H9 (cell line): ENCODE measurements around the gene HPS3. TPM values are rescaled to one million over a fixed set of nuclear protein-coding genes. Genes with fewer than 3 reads are reported as not detected.
"Not testable (repeated sequence)": the region's sequence is repeated elsewhere in the genome, so short reads cannot be mapped to it uniquely, and the experiment has no call there.

Experiments
- DNase-seq: peaks from one replicate; pipeline ENCODE4 v3.0.0-alpha.2; 2017
- H2AFZ ChIP-seq: one replicate; pipeline ENCODE4 v1.6.1; 2013; ENCODE audit warnings: mild to moderate bottlenecking, low read length, control low read depth, moderate library complexity
- H2AK5ac ChIP-seq: 2 replicates; pipeline ENCODE4 v1.6.1; 2013; ENCODE audit warnings: low read length, control low read depth, mixed read lengths; ENCODE audit not compliant: insufficient read length
- H2BK120ac ChIP-seq: one replicate; pipeline ENCODE4 v1.6.1; 2013; ENCODE audit warnings: low read depth, mild to moderate bottlenecking, low read length, control low read depth, inconsistent platforms; ENCODE audit not compliant: poor library complexity, severe bottlenecking
- H2BK12ac ChIP-seq: 2 replicates; pipeline ENCODE4 v1.6.1; 2013; ENCODE audit warnings: low read length, control low read depth, mixed read lengths, low read depth; ENCODE audit not compliant: insufficient read length
- H2BK15ac ChIP-seq: 2 replicates; pipeline ENCODE4 v1.6.1; 2013; ENCODE audit warnings: low read depth, low read length, control low read depth
- H2BK20ac ChIP-seq: one replicate; pipeline ENCODE4 v1.6.1; 2013; ENCODE audit warnings: low read depth, mild to moderate bottlenecking, low read length, control low read depth, inconsistent platforms; ENCODE audit not compliant: poor library complexity, severe bottlenecking
- H2BK5ac ChIP-seq: 2 replicates; pipeline ENCODE4 v1.6.1; 2013; ENCODE audit warnings: low read length, control low read depth, mixed read lengths; ENCODE audit not compliant: insufficient read length
- H3K14ac ChIP-seq: 2 replicates; pipeline ENCODE4 v1.6.1; 2013; ENCODE audit warnings: low read length, control low read depth; ENCODE audit not compliant: insufficient read depth
- H3K18ac ChIP-seq: 2 replicates; pipeline ENCODE4 v1.6.1; 2013; ENCODE audit warnings: low read depth, mild to moderate bottlenecking, mixed read lengths, low read length, control low read depth; ENCODE audit not compliant: insufficient read length
- H3K23ac ChIP-seq: 2 replicates; pipeline ENCODE4 v1.6.1; 2013; ENCODE audit warnings: low read length, control low read depth, mixed read lengths, low read depth; ENCODE audit not compliant: insufficient read length
- H3K23me2 ChIP-seq: 2 replicates; pipeline ENCODE4 v1.6.1; 2013; ENCODE audit warnings: low read depth, mild to moderate bottlenecking, mixed read lengths, low read length, control low read depth; ENCODE audit not compliant: insufficient read length, poor library complexity, severe bottlenecking
- H3K27ac ChIP-seq: 2 replicates; pipeline ENCODE4 v1.5.1; 2013; ENCODE audit warnings: low read length, control low read depth, mixed read lengths, low read depth; ENCODE audit not compliant: insufficient read length
- H3K27me3 ChIP-seq: 2 replicates; pipeline ENCODE4 v1.6.1; 2013; ENCODE audit warnings: low read length, control low read depth, inconsistent platforms; ENCODE audit not compliant: insufficient read depth
- H3K4ac ChIP-seq: 2 replicates; pipeline ENCODE4 v1.6.1; 2013; ENCODE audit warnings: low read depth, mild to moderate bottlenecking, control low read depth, inconsistent platforms, low read length, moderate library complexity
- H3K4me1 ChIP-seq: 2 replicates; pipeline ENCODE4 v1.6.1; 2013; ENCODE audit warnings: low read length, control low read depth, inconsistent platforms; ENCODE audit not compliant: insufficient read depth
- H3K4me2 ChIP-seq: 2 replicates; pipeline ENCODE4 v1.6.1; 2013; ENCODE audit warnings: low read length, control low read depth, mixed read lengths; ENCODE audit not compliant: insufficient read length, insufficient read depth
- H3K56ac ChIP-seq: 2 replicates; pipeline ENCODE4 v1.6.1; 2013; ENCODE audit warnings: low read depth, mild to moderate bottlenecking, mixed read lengths, low read length, control low read depth; ENCODE audit not compliant: insufficient read length
- H3K79me1 ChIP-seq: 2 replicates; pipeline ENCODE4 v1.6.1; 2013; ENCODE audit warnings: low read depth, mild to moderate bottlenecking, moderate library complexity, low read length, control low read depth, inconsistent platforms; ENCODE audit not compliant: insufficient read depth, poor library complexity, severe bottlenecking
- H3K79me2 ChIP-seq: 2 replicates; pipeline ENCODE4 v1.6.1; 2013; ENCODE audit warnings: low read length, control low read depth, inconsistent platforms; ENCODE audit not compliant: insufficient read depth
- H3K9ac ChIP-seq: 2 replicates; pipeline ENCODE4 v1.6.1; 2013; ENCODE audit warnings: low read length, control low read depth, mixed read lengths; ENCODE audit not compliant: insufficient read length; ENCODE audit errors: extremely low read depth
- H3K9me3 ChIP-seq: one replicate; pipeline ENCODE4 v1.6.1; 2013; ENCODE audit warnings: low read depth, low read length, inconsistent platforms; ENCODE audit not compliant: control insufficient read depth
- H3T11ph ChIP-seq: one replicate; pipeline ENCODE4 v1.6.1; 2013; ENCODE audit warnings: mild to moderate bottlenecking, low read length, control low read depth, inconsistent platforms
- H4K20me1 ChIP-seq: one replicate; pipeline ENCODE4 v1.6.1; 2013; ENCODE audit not compliant: control insufficient read depth, insufficient read length, insufficient read depth
- H4K5ac ChIP-seq: 2 replicates; pipeline ENCODE4 v1.6.1; 2013; ENCODE audit warnings: low read depth, mild to moderate bottlenecking, mixed read lengths, low read length, control low read depth; ENCODE audit not compliant: insufficient read length
- H4K8ac ChIP-seq: replicated peaks from 2 replicates; pipeline ENCODE4 v1.6.1; 2013; ENCODE audit warnings: low read length, control low read depth, mixed read lengths, low read depth; ENCODE audit not compliant: insufficient read length
- H4K91ac ChIP-seq: 2 replicates; pipeline ENCODE4 v1.6.1; 2013; ENCODE audit warnings: low read depth, mild to moderate bottlenecking, moderate library complexity, mixed read lengths, low read length, control low read depth; ENCODE audit not compliant: insufficient read length
- H3K27ac Mint-ChIP-seq, 3 experiments: 2 replicates in 2 of 3; 3 replicates in 1 of 3; pipeline ENCODE4 v1.8.0; 2020 to 2021; ENCODE audit warnings: mixed read lengths in 3 of 3, mild to moderate bottlenecking in 1 of 3, moderate library complexity in 1 of 3
- H3K27me3 Mint-ChIP-seq: 2 replicates; pipeline ENCODE4 v1.8.0; 2021; ENCODE audit warnings: low read depth, mild to moderate bottlenecking, moderate library complexity, mixed read lengths
- H3K36me3 Mint-ChIP-seq, 3 experiments: 2 replicates in 2 of 3; 3 replicates in 1 of 3; pipeline ENCODE4 v1.8.0; 2020 to 2021; ENCODE audit warnings: low read depth in 3 of 3, mixed read lengths in 3 of 3; ENCODE audit not compliant: insufficient read depth in 1 of 3
- H3K4me1 Mint-ChIP-seq, 2 experiments: 2 replicates each; pipeline ENCODE4 v1.8.0; 2020; ENCODE audit warnings: mixed read lengths in 2 of 2
- H3K4me3 Mint-ChIP-seq, 2 experiments: 2 replicates in 1 of 2; 3 replicates in 1 of 2; pipeline ENCODE4 v1.8.0; 2020 to 2021; ENCODE audit warnings: mild to moderate bottlenecking in 2 of 2, mixed read lengths in 2 of 2, moderate library complexity in 1 of 2
- H3K9me3 Mint-ChIP-seq, 2 experiments: 2 replicates in 1 of 2; 3 replicates in 1 of 2; pipeline ENCODE4 v1.8.0; 2020; ENCODE audit warnings: mild to moderate bottlenecking in 2 of 2, mixed read lengths in 2 of 2, moderate library complexity in 1 of 2
- CTCF ChIP-seq: fragments of 200-600 bp; sonication (generic); conservative IDR thresholded peaks from 3 replicates; pipeline ENCODE4 v1.8.0; 2021; ENCODE audit warnings: antibody characterized with exemption, mild to moderate bottlenecking
- WGBS: extraction: QIAGEN DNeasy Blood & Tissue Kit; methylation state at CpG from one replicate; pipeline ENCODE4 v1.1.7; 2013; ENCODE audit warnings: missing lambda C conversion rate, low lambda C conversion rate, mixed read lengths; ENCODE audit not compliant: insufficient read length; ENCODE audit errors: extremely low coverage; 5-methylcytosine and 5-hydroxymethylcytosine counted together
- total RNA-seq: library from RNA; stranded (reverse); gene quantifications from 2 replicates; pipeline ENCODE4 v1.2.1, GENCODE V29; 2021

The HPS3 gene
- total RNA-seq, 1 experiment from 2014 or later: 46.5 TPM

GRCh38 chr3:149195221-149195620 lies 65.8 kb downstream of the HPS3 start:
- no peak overlapping the region for H3K18ac ChIP-seq
- no peak overlapping the region for H2BK120ac ChIP-seq
- no peak overlapping the region for H4K8ac ChIP-seq
- no peak overlapping the region for H3K14ac ChIP-seq
- no peak overlapping the region for H2AK5ac ChIP-seq
- H3K9me3 Mint-ChIP-seq: no peaks in the 10 kb centered on the region; a peak in 1 of 5 replicates
- no peak overlapping the region for H2BK20ac ChIP-seq
- no peaks in the 10 kb centered on the region for H4K20me1 ChIP-seq
- H4K5ac ChIP-seq: no peak overlapping the region
- no peak overlapping the region for H3T11ph ChIP-seq
- H3K79me2 ChIP-seq: no peaks in the 10 kb centered on the region
- no peak overlapping the region for H3K27ac ChIP-seq
- H3K23me2 ChIP-seq: peaks cover 3% of the 10 kb centered on the region
- no peak overlapping the region for H3K56ac ChIP-seq
- no peaks in the 10 kb centered on the region for H3K27me3 Mint-ChIP-seq
- no peak overlapping the region for H3K4me3 Mint-ChIP-seq
- H3K4me1 Mint-ChIP-seq: peaks cover 63 to 72% of the 10 kb centered on the region in 2 experiments
- H3K4me2 ChIP-seq: no peak overlapping the region
- no peak overlapping the region for H3K9ac ChIP-seq
- H3K79me1 ChIP-seq: no peaks in the 10 kb centered on the region
- no peak overlapping the region for H2BK5ac ChIP-seq
- no peak for DNase-seq
- peak overlapping the region; percentile 2 to 100 (median 95); a peak in 6 of 7 replicates for H3K27ac Mint-ChIP-seq
- H3K23ac ChIP-seq: no peak overlapping the region
- no peak overlapping the region for H2BK12ac ChIP-seq
- no peak overlapping the region for H3K4ac ChIP-seq
- H3K27me3 ChIP-seq: no peaks in the 10 kb centered on the region
- no peaks in the 10 kb centered on the region; a peak in 1 of 7 replicates for H3K36me3 Mint-ChIP-seq
- TF ChIP-seq CTCF: no peak
- H3K4me1 ChIP-seq: peaks cover 8% of the 10 kb centered on the region
- no CpG with 5 or more reads among the region's 1 CpG for WGBS
- no peak overlapping the region for H4K91ac ChIP-seq
- H2BK15ac ChIP-seq: no peak overlapping the region
- H3K9me3 ChIP-seq: no peaks in the 10 kb centered on the region
- H2AFZ ChIP-seq: no peak overlapping the region

- H3K56ac ChIP-seq, H3K4ac ChIP-seq, H2BK20ac ChIP-seq, H4K5ac ChIP-seq, H3K23ac ChIP-seq, H2AK5ac ChIP-seq, H2BK120ac ChIP-seq, H3K14ac ChIP-seq, H3K36me3 Mint-ChIP-seq, H3K4me1 ChIP-seq, H4K8ac ChIP-seq, DNase-seq, H3K27me3 ChIP-seq, H4K91ac ChIP-seq, H2BK5ac ChIP-seq, H3K79me1 ChIP-seq, H3T11ph ChIP-seq, H4K20me1 ChIP-seq, H3K18ac ChIP-seq, H3K27me3 Mint-ChIP-seq, H3K9me3 ChIP-seq, H2BK15ac ChIP-seq, H2BK12ac ChIP-seq, H3K79me2 ChIP-seq, H2AFZ ChIP-seq, H3K23me2 ChIP-seq, H3K9me3 Mint-ChIP-seq: not testable (repeated sequence)
- peak overlapping the region; percentile 38 to 73 for H3K4me3 Mint-ChIP-seq
- no CpG with 5 or more reads among the region's 12 CpGs for WGBS
- peak overlapping the region; percentile 94 to 100 (median 99) for H3K27ac Mint-ChIP-seq
- Histone ChIP-seq H3K4me2 (peak overlapping the region; percentile 30), H3K9ac (peak overlapping the region; percentile 25), H3K27ac (peak overlapping the region; percentile 90)
- peaks cover 66% of the 10 kb centered on the region in 2 experiments for H3K4me1 Mint-ChIP-seq
Measured at GRCh38 chr3:149196805-149197592, 67.6 kb downstream of the HPS3 start.
